Adrenal gland (tissue), 12 donors: ENCODE results near the gene PSD. TPM values are rescaled to one million over a fixed set of nuclear protein-coding genes. Genes with fewer than 3 reads are reported as not detected.

Source experiments
- DNase-seq, 7 donors: peaks; one replicate each; pipeline ENCODE4 v3.0.0-alpha.2; 2019 to 2020
- H3K27ac ChIP-seq, 5 donors: fragments of 200-600 bp; sonication (generic) in 4 of 5; 1 replicate in 3 of 5; 2 replicates in 2 of 5; pipeline versions ENCODE4 v1.5.1 to v1.8.0; 2016 to 2020; ENCODE audit warnings: mild to moderate bottlenecking in 1 of 5
- H3K27me3 ChIP-seq: fragments of 200-600 bp; 2 replicates; pipeline ENCODE4 v1.8.0; 2021
- H3K36me3 ChIP-seq, 2 donors: fragments of 200-600 bp; replicated peaks in 1 of 2; 1 replicate in 1 of 2; 2 replicates in 1 of 2; pipeline versions ENCODE4 v1.5.1 to v1.8.0; 2018 to 2022
- H3K4me1 ChIP-seq, 2 donors: fragments of 200-600 bp; replicated peaks in 1 of 2; 1 replicate in 1 of 2; 2 replicates in 1 of 2; pipeline versions ENCODE4 v1.5.1 to v1.8.0; 2018 to 2021
- H3K4me3 ChIP-seq, 4 donors: fragments of 200-600 bp; sonication (generic) in 3 of 4; one replicate each; pipeline ENCODE4 v1.5.1; 2016 to 2018
- H3K9me3 ChIP-seq, 3 donors: fragments of 200-600 bp; sonication (generic) in 1 of 3; replicated peaks in 1 of 3; 1 replicate in 2 of 3; 2 replicates in 1 of 3; pipeline versions ENCODE4 v1.5.1 to v1.8.0; 2016 to 2021
- POLR2A ChIP-seq, 2 donors: fragments of 450-650 bp; IDR thresholded peaks; one replicate each; pipeline ENCODE4 v1.6.1; 2017; ENCODE audit warnings: antibody characterized with exemption in 2 of 2, mild to moderate bottlenecking in 2 of 2, moderate library complexity in 1 of 2
- WGBS, 4 donors: extraction: QIAGEN DNeasy Blood & Tissue Kit in 2 of 4; methylation state at CpG; one replicate each; pipeline versions ENCODE4 v1.1.5 to v1.1.7; 2013 to 2017; 5-methylcytosine and 5-hydroxymethylcytosine counted together
- intact Hi-C, 2 donors: fragments of 100-400 bp; cut with DNase I; formaldehyde crosslinking; loops; one replicate each; pipeline versions ENCODE4 v1.14.1 to v1.15.0; 2022 to 2023
- polyA plus RNA-seq, 3 donors: library from polyadenylated mRNA; stranded (reverse); fragments of 200-250 nt in 2 of 3; fragments of 350-450 nt in 1 of 3; fragmentation: Illumina TruSeq in 1 of 3; extraction: RNeasy Lipid Tissue Mini Kit (QIAGEN cat#74804) in 1 of 3; gene quantifications; one replicate each; pipeline ENCODE4 v1.2.3, GENCODE V29; 2013 to 2014
- total RNA-seq, 9 donors: library from RNA; depleted of rRNA in 4 of 9; stranded (reverse); fragments of >200 nt in 4 of 9; fragments of 120-200 nt in 1 of 9; fragmentation: NEBNext Ultra II Directional in 1 of 9; extraction: Animal tissue kit (Norgen Biotek cat#: 25700) in 1 of 9; gene quantifications; one replicate each; pipeline versions ENCODE4 v1.1.0 to v1.2.4, GENCODE V29; 2013 to 2023
- TF ChIP-seq, protein P1 (sequence below), 6 experiments: fragments of 450-650 bp in 4 of 6; fragments of 200-600 bp in 2 of 6; sonication (generic) in 1 of 6; IDR thresholded peaks; 1 replicate in 5 of 6; 2 replicates in 1 of 6; pipeline versions ENCODE4 v1.5.1 to v1.8.0; 2016 to 2021; ENCODE audit warnings: antibody characterized with exemption in 6 of 6, mild to moderate bottlenecking in 2 of 6, moderate library complexity in 1 of 6
- donor health status: healthy with polysubstance abuse.
- donor health status: Bipolar disorder and iron deficiency.
- donor health status: DM: yes; HTN: yes; CAD: no.
- donor health status: DM: no; HTN: no; CAD: no.
- donor health status: DM: no; HTN: no; CAD: no.
- donor health status: DM: yes; HTN: yes; CAD: no.

The PSD gene
- total and polyA plus RNA-seq, 12 donors: 0.54 to 43.7 (median 9.4) TPM; not detected in 1

DNA sequence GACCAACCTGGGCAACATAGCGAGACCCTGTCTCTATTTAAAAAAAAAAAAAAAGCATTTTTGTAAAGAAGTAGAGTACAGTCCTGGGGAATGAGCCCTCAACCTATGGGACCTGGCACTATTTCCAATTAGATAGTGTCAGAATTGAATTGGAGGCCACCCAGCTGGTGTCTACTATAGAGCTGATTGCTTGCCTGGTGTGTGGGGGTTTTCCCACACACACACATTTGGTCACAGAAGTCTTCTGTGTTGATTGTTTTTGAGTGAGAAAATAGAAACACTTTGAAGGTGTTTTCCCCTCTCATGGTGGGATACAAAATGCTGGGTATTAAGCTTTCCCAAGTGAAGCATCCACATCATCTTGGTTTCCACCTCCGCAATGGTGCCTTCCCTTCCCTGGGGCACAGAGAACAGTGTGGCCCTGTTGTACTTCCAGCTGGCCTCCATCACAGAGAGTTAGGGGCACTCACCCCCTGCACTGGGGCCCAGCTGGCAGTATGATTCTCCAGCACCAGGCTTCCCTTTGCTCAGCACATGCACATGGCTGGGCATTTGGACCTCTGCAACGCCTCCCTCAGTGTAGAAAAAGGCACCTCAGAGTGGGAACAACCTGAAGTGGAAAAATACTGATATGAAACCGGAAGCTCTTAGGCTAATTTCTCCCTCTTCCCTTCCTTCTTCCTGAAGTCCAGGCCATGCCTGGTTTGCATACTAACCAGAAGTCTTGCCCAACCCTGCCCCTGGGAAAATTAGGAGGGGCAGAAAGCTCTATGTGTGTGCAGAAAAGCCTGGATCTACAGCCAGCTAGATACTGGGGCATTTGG, 33.8 kb downstream of the PSD start:
- Histone ChIP-seq H3K9me3 (no peaks in the 10 kb centered on the region), H3K27ac (peak overlapping the region in 1 of 5 donors; percentile 49), H3K4me3 (no peak overlapping the region), H3K4me1 (peaks cover 0 to 8% of the 10 kb centered on the region in 2 donors), H3K36me3 (peaks cover 0 to 28% of the 10 kb centered on the region in 2 donors), H3K27me3 (no peaks in the 10 kb centered on the region)
- intact Hi-C loops: no loop called here
- 58 to 76% (median 71%) methylated on average over 3 to 4 of the region's 4 CpGs for WGBS, 4 donors
- peak in 1 of 7 donors; percentile 25 for DNase-seq
- TF ChIP-seq, protein P1, sequence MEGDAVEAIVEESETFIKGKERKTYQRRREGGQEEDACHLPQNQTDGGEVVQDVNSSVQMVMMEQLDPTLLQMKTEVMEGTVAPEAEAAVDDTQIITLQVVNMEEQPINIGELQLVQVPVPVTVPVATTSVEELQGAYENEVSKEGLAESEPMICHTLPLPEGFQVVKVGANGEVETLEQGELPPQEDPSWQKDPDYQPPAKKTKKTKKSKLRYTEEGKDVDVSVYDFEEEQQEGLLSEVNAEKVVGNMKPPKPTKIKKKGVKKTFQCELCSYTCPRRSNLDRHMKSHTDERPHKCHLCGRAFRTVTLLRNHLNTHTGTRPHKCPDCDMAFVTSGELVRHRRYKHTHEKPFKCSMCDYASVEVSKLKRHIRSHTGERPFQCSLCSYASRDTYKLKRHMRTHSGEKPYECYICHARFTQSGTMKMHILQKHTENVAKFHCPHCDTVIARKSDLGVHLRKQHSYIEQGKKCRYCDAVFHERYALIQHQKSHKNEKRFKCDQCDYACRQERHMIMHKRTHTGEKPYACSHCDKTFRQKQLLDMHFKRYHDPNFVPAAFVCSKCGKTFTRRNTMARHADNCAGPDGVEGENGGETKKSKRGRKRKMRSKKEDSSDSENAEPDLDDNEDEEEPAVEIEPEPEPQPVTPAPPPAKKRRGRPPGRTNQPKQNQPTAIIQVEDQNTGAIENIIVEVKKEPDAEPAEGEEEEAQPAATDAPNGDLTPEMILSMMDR (IDR thresholded peaks at IDR 0.05): no peak
- TF ChIP-seq POLR2A (IDR thresholded peaks at IDR 0.05): no peak

DNA sequence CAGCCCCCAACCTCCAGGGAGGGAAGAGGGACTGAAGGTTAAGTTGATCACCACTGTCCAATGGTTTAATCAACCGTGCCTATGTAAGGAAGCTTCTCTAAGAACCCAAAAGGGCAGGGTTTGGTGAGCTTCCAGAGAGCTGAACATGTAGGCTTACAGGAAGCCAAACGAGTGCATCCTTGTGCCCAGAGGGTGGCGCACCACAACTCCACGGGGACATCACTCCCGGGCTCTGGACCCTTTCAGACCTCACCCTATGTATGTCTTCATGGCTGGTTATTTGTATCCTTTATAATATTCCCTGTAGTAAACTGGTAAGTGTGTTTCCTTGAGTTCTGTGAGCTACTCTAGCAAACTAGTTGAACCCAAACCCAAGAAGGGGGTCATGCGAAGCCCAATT, 34.5 kb downstream of the PSD start:
- no peak overlapping the region for H3K4me3 ChIP-seq
- intact Hi-C loops: no loop called here
- no peaks in the 10 kb centered on the region for H3K27me3 ChIP-seq
- peaks cover 0 to 36% of the 10 kb centered on the region in 2 donors for H3K36me3 ChIP-seq
- H3K27ac ChIP-seq: no peak overlapping the region
- no peaks in the 10 kb centered on the region for H3K9me3 ChIP-seq
- DNase-seq: no peak
- H3K4me1 ChIP-seq: peaks cover 0 to 8% of the 10 kb centered on the region in 2 donors
- WGBS, 4 donors: 45 to 50% (median 49%) methylated on average over 6 of the region's 6 CpGs
- no peak for TF ChIP-seq POLR2A (IDR thresholded peaks at IDR 0.05)
- TF ChIP-seq, protein P1 (IDR thresholded peaks at IDR 0.05): peak in 2 of 6 experiments; percentile 12 to 13

DNA sequence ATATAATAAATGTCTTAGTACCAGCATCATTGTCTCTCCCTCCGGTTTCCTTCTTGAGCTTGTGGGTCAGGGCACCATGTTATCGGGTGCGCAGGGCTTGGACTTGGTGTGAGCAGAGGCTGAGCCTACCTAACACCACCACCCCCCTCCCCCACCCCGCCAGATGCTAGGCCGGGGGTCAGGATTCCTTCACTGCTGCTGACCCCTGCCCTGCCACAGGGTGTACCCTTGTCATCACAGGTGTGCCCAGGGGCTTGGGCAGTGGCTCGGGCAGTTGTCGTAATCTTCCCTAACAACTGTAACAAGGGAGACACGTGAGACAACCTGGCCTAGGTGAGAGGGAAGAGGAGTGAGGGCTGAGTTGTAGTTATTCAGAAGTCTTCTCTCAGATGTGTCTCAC, 35.7 kb downstream of the PSD start:
- intact Hi-C loops: no loop called here
- peaks cover 0 to 48% of the 10 kb centered on the region in 2 donors for H3K36me3 ChIP-seq
- DNase-seq: no peak

DNA sequence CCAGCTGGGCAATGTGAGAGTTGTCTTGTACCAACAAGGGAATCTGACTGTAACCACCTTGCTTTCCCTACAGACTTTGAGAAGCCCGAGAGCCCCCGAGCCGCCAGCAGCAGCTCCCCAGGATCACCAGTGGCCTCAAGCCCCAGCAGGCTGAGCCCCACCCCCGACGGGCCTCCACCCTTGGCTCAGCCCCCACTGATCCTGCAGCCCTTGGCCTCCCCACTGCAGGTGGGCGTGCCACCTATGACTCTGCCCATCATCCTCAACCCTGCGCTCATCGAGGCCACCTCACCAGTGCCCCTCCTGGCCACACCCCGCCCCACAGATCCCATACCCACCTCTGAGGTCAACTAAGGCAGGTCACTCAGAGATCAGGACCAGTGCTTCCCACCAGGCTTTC, 36.6 kb downstream of the PSD start:
- intact Hi-C loops: no loop called here
- WGBS, 4 donors: 80 to 100% (median 89%) methylated on average over 1 to 9 of the region's 9 CpGs
- no peak overlapping the region for H3K27ac ChIP-seq
- peaks cover 0 to 8% of the 10 kb centered on the region in 2 donors for H3K4me1 ChIP-seq
- no peaks in the 10 kb centered on the region for H3K9me3 ChIP-seq
- TF ChIP-seq POLR2A (IDR thresholded peaks at IDR 0.05): no peak
- TF ChIP-seq, protein P1 (IDR thresholded peaks at IDR 0.05): no peak
- peaks cover 0 to 57% of the 10 kb centered on the region in 2 donors for H3K36me3 ChIP-seq
- no peak overlapping the region for H3K4me3 ChIP-seq
- DNase-seq: no peak
- no peaks in the 10 kb centered on the region for H3K27me3 ChIP-seq

More for the DNA sequence above, 35.7 kb downstream of the PSD start:
- TF ChIP-seq POLR2A (IDR thresholded peaks at IDR 0.05): no peak
- TF ChIP-seq, protein P1 (IDR thresholded peaks at IDR 0.05): no peak
- Histone ChIP-seq H3K4me1 (peaks cover 0 to 8% of the 10 kb centered on the region in 2 donors), H3K9me3 (no peaks in the 10 kb centered on the region), H3K27ac (no peak overlapping the region), H3K27me3 (no peaks in the 10 kb centered on the region), H3K4me3 (no peak overlapping the region)
- WGBS, 4 donors: 90 to 95% (median 93%) methylated on average over 7 to 8 of the region's 8 CpGs
